ENCODE results near the gene GSTCD.

The GSTCD gene

DNA sequence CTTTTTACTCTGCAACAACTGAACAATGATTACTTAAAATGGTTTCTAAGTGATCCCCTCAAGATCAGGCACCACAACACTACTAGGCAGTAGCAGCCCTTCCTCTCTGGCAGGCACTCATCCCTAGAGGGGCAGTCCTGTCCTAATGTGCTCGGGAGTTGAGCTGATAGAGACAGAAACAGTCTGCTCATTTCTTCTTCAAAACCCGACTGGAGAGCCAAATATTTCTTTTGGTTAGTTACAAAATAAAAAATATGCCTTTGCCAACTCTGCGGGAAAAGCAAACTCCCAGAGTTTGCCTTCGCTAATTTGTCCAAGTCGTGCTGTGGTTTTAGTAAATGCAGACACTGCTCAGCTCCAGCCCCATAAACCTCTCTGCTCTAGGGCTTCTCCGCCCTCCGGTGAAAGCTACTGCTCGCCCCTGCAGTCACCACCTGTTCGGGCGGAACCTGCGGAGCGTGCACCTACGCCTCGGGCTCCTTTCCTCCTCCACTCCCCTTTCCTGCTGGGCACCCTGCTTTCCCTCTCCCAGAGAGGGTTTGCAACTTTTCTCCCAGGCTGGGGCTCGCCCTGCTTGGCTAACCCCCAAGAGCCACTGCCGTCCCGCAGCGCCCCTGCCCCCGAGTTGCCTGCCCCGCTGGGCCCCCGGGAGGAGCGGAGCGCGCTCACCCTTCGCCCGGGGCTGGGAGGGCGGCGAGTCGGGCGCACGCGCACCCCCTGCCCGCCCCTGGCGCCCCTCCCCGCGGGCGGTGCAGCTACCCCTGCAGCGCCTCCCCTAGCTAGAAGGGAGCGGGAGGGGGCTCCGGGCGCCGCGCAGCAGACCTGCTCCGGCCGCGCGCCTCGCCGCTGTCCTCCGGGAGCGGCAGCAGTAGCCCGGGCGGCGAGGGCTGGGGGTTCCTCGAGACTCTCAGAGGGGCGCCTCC lies 186.3 kb downstream of the GSTCD start, which contains the start of gene NPNT (continued):
- TF ChIP-seq, protein P1, sequence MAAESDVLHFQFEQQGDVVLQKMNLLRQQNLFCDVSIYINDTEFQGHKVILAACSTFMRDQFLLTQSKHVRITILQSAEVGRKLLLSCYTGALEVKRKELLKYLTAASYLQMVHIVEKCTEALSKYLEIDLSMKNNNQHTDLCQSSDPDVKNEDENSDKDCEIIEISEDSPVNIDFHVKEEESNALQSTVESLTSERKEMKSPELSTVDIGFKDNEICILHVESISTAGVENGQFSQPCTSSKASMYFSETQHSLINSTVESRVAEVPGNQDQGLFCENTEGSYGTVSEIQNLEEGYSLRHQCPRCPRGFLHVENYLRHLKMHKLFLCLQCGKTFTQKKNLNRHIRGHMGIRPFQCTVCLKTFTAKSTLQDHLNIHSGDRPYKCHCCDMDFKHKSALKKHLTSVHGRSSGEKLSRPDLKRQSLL (tag by site-specific recombination; IDR thresholded peaks at IDR 0.05): no peak
- no peak for TF ChIP-seq ZNF221 (tag by site-specific recombination; IDR thresholded peaks at IDR 0.05; ENCODE audit: borderline replicate concordance)
- TF ChIP-seq, protein P2, sequence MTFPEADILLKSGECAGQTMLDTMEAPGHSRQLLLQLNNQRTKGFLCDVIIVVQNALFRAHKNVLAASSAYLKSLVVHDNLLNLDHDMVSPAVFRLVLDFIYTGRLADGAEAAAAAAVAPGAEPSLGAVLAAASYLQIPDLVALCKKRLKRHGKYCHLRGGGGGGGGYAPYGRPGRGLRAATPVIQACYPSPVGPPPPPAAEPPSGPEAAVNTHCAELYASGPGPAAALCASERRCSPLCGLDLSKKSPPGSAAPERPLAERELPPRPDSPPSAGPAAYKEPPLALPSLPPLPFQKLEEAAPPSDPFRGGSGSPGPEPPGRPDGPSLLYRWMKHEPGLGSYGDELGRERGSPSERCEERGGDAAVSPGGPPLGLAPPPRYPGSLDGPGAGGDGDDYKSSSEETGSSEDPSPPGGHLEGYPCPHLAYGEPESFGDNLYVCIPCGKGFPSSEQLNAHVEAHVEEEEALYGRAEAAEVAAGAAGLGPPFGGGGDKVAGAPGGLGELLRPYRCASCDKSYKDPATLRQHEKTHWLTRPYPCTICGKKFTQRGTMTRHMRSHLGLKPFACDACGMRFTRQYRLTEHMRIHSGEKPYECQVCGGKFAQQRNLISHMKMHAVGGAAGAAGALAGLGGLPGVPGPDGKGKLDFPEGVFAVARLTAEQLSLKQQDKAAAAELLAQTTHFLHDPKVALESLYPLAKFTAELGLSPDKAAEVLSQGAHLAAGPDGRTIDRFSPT (tag by site-specific recombination; IDR thresholded peaks at IDR 0.05): peak; percentile 34; the same call in 1 of the 2 replicates
- TF ChIP-seq ZNF623 (tag by site-specific recombination; IDR thresholded peaks at IDR 0.05): no peak
- TF ChIP-seq BCL11A (tag by site-specific recombination; IDR thresholded peaks at IDR 0.05; ENCODE audit: low read depth): no peak
- no peak for TF ChIP-seq ZNF112 (tag by site-specific recombination; IDR thresholded peaks at IDR 0.05)
- TF ChIP-seq, protein P3, sequence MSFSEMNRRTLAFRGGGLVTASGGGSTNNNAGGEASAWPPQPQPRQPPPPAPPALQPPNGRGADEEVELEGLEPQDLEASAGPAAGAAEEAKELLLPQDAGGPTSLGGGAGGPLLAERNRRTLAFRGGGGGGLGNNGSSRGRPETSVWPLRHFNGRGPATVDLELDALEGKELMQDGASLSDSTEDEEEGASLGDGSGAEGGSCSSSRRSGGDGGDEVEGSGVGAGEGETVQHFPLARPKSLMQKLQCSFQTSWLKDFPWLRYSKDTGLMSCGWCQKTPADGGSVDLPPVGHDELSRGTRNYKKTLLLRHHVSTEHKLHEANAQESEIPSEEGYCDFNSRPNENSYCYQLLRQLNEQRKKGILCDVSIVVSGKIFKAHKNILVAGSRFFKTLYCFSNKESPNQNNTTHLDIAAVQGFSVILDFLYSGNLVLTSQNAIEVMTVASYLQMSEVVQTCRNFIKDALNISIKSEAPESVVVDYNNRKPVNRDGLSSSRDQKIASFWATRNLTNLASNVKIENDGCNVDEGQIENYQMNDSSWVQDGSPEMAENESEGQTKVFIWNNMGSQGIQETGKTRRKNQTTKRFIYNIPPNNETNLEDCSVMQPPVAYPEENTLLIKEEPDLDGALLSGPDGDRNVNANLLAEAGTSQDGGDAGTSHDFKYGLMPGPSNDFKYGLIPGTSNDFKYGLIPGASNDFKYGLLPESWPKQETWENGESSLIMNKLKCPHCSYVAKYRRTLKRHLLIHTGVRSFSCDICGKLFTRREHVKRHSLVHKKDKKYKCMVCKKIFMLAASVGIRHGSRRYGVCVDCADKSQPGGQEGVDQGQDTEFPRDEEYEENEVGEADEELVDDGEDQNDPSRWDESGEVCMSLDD (tag by site-specific recombination; IDR thresholded peaks at IDR 0.05): no peak
- no peak for TF ChIP-seq ZNF239 (tag by site-specific recombination; IDR thresholded peaks at IDR 0.05)
- TF ChIP-seq ZNF354C (tag by site-specific recombination; IDR thresholded peaks at IDR 0.05; ENCODE audit: borderline replicate concordance, low read depth): no peak
- TF ChIP-seq, protein P4, sequence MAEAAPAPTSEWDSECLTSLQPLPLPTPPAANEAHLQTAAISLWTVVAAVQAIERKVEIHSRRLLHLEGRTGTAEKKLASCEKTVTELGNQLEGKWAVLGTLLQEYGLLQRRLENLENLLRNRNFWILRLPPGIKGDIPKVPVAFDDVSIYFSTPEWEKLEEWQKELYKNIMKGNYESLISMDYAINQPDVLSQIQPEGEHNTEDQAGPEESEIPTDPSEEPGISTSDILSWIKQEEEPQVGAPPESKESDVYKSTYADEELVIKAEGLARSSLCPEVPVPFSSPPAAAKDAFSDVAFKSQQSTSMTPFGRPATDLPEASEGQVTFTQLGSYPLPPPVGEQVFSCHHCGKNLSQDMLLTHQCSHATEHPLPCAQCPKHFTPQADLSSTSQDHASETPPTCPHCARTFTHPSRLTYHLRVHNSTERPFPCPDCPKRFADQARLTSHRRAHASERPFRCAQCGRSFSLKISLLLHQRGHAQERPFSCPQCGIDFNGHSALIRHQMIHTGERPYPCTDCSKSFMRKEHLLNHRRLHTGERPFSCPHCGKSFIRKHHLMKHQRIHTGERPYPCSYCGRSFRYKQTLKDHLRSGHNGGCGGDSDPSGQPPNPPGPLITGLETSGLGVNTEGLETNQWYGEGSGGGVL (tag by site-specific recombination; IDR thresholded peaks at IDR 0.05): no peak; the same call in 1 of the 2 replicates
- TF ChIP-seq ZNF324 (tag by site-specific recombination; IDR thresholded peaks at IDR 0.05): no peak
- TF ChIP-seq ZBTB1 (tag by site-specific recombination; IDR thresholded peaks at IDR 0.05): no peak
- no peak for TF ChIP-seq ZNF391 (tag by site-specific recombination; IDR thresholded peaks at IDR 0.05; ENCODE audit: borderline replicate concordance, low read depth)
- no peak for TF ChIP-seq ZNF596 (tag by site-specific recombination; IDR thresholded peaks at IDR 0.05)
- TF ChIP-seq, protein P5, sequence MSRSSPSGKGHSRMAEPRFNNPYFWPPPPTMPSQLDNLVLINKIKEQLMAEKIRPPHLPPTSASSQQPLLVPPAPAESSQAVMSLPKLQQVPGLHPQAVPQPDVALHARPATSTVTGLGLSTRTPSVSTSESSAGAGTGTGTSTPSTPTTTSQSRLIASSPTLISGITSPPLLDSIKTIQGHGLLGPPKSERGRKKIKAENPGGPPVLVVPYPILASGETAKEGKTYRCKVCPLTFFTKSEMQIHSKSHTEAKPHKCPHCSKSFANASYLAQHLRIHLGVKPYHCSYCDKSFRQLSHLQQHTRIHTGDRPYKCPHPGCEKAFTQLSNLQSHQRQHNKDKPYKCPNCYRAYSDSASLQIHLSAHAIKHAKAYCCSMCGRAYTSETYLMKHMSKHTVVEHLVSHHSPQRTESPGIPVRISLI (tag by site-specific recombination; IDR thresholded peaks at IDR 0.05): no peak
- no peak for TF ChIP-seq WT1 (tag by site-specific recombination; IDR thresholded peaks at IDR 0.05)
- no peak for TF ChIP-seq ZNF549 (tag by site-specific recombination; IDR thresholded peaks at IDR 0.05)
- no peak for TF ChIP-seq MYNN (tag by site-specific recombination; IDR thresholded peaks at IDR 0.05; ENCODE audit: borderline replicate concordance)
- TF ChIP-seq ZNF473 (tag by site-specific recombination; IDR thresholded peaks at IDR 0.05): no peak
- TF ChIP-seq, protein P6, sequence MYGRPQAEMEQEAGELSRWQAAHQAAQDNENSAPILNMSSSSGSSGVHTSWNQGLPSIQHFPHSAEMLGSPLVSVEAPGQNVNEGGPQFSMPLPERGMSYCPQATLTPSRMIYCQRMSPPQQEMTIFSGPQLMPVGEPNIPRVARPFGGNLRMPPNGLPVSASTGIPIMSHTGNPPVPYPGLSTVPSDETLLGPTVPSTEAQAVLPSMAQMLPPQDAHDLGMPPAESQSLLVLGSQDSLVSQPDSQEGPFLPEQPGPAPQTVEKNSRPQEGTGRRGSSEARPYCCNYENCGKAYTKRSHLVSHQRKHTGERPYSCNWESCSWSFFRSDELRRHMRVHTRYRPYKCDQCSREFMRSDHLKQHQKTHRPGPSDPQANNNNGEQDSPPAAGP (tag by site-specific recombination; IDR thresholded peaks at IDR 0.05): no peak
- TF ChIP-seq KLF1 (tag by site-specific recombination; IDR thresholded peaks at IDR 0.05): peak; percentile 30; the same call in 1 of the 2 replicates
- TF ChIP-seq ZNF114 (tag by site-specific recombination; IDR thresholded peaks at IDR 0.05): no peak
- TF ChIP-seq, protein P7, sequence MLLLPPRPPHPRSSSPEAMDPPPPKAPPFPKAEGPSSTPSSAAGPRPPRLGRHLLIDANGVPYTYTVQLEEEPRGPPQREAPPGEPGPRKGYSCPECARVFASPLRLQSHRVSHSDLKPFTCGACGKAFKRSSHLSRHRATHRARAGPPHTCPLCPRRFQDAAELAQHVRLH (tag by site-specific recombination; IDR thresholded peaks at IDR 0.05): no peak
- no peak for TF ChIP-seq IKZF3 (tag by site-specific recombination; IDR thresholded peaks at IDR 0.05)
- no peak for TF ChIP-seq ZNF548 (tag by site-specific recombination; IDR thresholded peaks at IDR 0.05)
- no peak for TF ChIP-seq ZNF292 (tag by site-specific recombination; IDR thresholded peaks at IDR 0.05; ENCODE audit: borderline replicate concordance, low read depth)
- no peak for TF ChIP-seq ZNF404 (tag by site-specific recombination; IDR thresholded peaks at IDR 0.05)
